CD4-positive, alpha-beta T cell (primary cell): ENCODE data around the gene GOLGA5. TPM values are rescaled to one million over a fixed set of nuclear protein-coding genes. Genes with fewer than 3 reads are reported as not detected.

Experiments used
- ATAC-seq: fragments of 200-7000 bp; cut with Tn5 transposase; one replicate; pipeline ENCODE4 v1.10.0; 2022; ENCODE audit warnings: mild to moderate bottlenecking; ENCODE audit not compliant: poor library complexity
- CTCF ChIA-PET: fragments of 350-600 bp; sonication (Branson Sonifier 250); formaldehyde crosslinking; loops from one replicate; lab custom pipeline; 2021; ENCODE audit warnings: antibody characterized with exemption, inconsistent platforms; lab: Charles Lee
- POLR2A ChIA-PET: fragments of 350-600 bp; sonication (Branson Sonifier 250); formaldehyde crosslinking; loops from one replicate; lab custom pipeline; 2021; ENCODE audit warnings: antibody characterized with exemption, inconsistent platforms; lab: Charles Lee
- DNase-seq, 14 experiments: peaks; one replicate each; pipeline ENCODE4 v3.0.0-alpha.2; 2013 to 2020; ENCODE audit warnings: mixed read lengths in 2 of 14
- H3K27ac ChIP-seq, 2 donors: one replicate each; pipeline versions ENCODE4 v1.5.1 to v1.7.0; 2013; ENCODE audit warnings: low read length in 2 of 2, low read depth in 1 of 2, mild to moderate bottlenecking in 1 of 2
- H3K27me3 ChIP-seq, 2 experiments: 1 replicate in 1 of 2; 2 replicates in 1 of 2; pipeline versions ENCODE4 v1.6.1 to v1.7.0; 2013; ENCODE audit warnings: low read length in 2 of 2, control low read depth in 1 of 2, mild to moderate bottlenecking in 1 of 2, moderate library complexity in 1 of 2; ENCODE audit not compliant: insufficient read depth in 2 of 2, control insufficient read depth in 1 of 2
- H3K36me3 ChIP-seq: one replicate; pipeline ENCODE4 v1.6.1; 2013; ENCODE audit warnings: low read length, control low read depth; ENCODE audit not compliant: insufficient read depth
- H3K4me1 ChIP-seq: one replicate; pipeline ENCODE4 v1.6.1; 2013; ENCODE audit warnings: low read length, control low read depth; ENCODE audit not compliant: insufficient read depth
- H3K4me3 ChIP-seq: one replicate; pipeline ENCODE4 v1.5.1; 2013; ENCODE audit warnings: mild to moderate bottlenecking, low read length, moderate library complexity
- H3K9me3 ChIP-seq, 2 experiments: 1 replicate in 1 of 2; 2 replicates in 1 of 2; pipeline versions ENCODE4 v1.6.1 to v1.7.0; 2013; ENCODE audit warnings: low read length in 2 of 2, mild to moderate bottlenecking in 2 of 2, control low read depth in 1 of 2, moderate library complexity in 1 of 2; ENCODE audit not compliant: control insufficient read depth in 1 of 2, insufficient read depth in 1 of 2
- H3K27ac Mint-ChIP-seq: one replicate; pipeline ENCODE4 v1.8.0; 2020; ENCODE audit warnings: mixed read lengths
- H3K27me3 Mint-ChIP-seq: one replicate; pipeline ENCODE4 v1.8.0; 2021; ENCODE audit warnings: mixed read lengths
- H3K36me3 Mint-ChIP-seq: one replicate; pipeline ENCODE4 v1.8.0; 2021; ENCODE audit warnings: low read depth, mixed read lengths
- H3K4me1 Mint-ChIP-seq: one replicate; pipeline ENCODE4 v1.8.0; 2021; ENCODE audit warnings: low read depth, mixed read lengths
- H3K4me3 Mint-ChIP-seq: one replicate; pipeline ENCODE4 v1.8.0; 2020; ENCODE audit warnings: mild to moderate bottlenecking, mixed read lengths
- H3K9me3 Mint-ChIP-seq: one replicate; pipeline ENCODE4 v1.8.0; 2020; ENCODE audit warnings: mixed read lengths
- intact Hi-C, 2 experiments: fragments of 100-400 bp; cut with DNase I in 1 of 2; cut with micrococcal nuclease in 1 of 2; formaldehyde crosslinking; loops; one replicate each; pipeline versions ENCODE4 v1.15.1 to v1.9.0; 2023 to 2025; cut with DNase I, micrococcal nuclease
- total RNA-seq, 174 experiments: library from RNA in 2 of 174; stranded (reverse) in 2 of 174; gene quantifications; one replicate each; pipeline ENCODE4 v1.2.3 and lab custom pipeline; 2021 to 2026
- TF ChIP-seq, protein P1 (sequence below): fragments of 200-600 bp; IDR thresholded peaks from one replicate; pipeline ENCODE4 v1.8.0; 2022; ENCODE audit warnings: antibody characterized with exemption, mild to moderate bottlenecking

Gene GOLGA5
- total RNA-seq, 2 experiments from 2014 or later = 5.2 to 6.8 TPM

DNA sequence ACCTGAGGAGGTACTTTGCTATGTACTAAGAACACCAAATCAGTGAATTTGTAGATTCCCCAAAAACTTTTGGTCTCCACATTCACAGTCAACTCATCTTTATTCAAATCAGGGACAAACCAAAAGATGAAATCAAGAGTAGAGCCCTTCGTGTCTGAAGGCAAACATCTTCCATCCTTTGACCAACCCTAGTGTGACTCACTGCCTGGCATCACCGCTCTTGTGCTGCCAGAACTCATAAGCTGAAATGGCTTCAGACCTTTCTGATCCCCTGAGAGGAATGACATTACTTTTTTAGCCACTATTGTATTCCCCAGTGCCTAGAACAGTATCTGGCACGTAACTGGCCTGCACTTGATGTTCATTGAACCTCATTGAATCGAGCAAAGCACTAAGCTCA lies 50.1 kb downstream of the GOLGA5 start:
- Histone ChIP-seq H3K27me3 (no peaks in the 10 kb centered on the region), H3K36me3 (peaks cover 24% of the 10 kb centered on the region), H3K27ac (no peak overlapping the region), H3K4me1 (peaks cover 21% of the 10 kb centered on the region), H3K9me3 (no peaks in the 10 kb centered on the region), H3K4me3 (no peak overlapping the region)
- intact Hi-C loops = no loop called here
- DNase-seq (peak in 1 of 14 experiments; percentile 23), ATAC-seq (no peak)
- no peaks in the 10 kb centered on the region for H3K27me3 Mint-ChIP-seq
- H3K9me3 Mint-ChIP-seq = no peaks in the 10 kb centered on the region
- H3K27ac Mint-ChIP-seq = no peak overlapping the region
- no peak overlapping the region for H3K4me3 Mint-ChIP-seq
- TF ChIP-seq, protein P1, sequence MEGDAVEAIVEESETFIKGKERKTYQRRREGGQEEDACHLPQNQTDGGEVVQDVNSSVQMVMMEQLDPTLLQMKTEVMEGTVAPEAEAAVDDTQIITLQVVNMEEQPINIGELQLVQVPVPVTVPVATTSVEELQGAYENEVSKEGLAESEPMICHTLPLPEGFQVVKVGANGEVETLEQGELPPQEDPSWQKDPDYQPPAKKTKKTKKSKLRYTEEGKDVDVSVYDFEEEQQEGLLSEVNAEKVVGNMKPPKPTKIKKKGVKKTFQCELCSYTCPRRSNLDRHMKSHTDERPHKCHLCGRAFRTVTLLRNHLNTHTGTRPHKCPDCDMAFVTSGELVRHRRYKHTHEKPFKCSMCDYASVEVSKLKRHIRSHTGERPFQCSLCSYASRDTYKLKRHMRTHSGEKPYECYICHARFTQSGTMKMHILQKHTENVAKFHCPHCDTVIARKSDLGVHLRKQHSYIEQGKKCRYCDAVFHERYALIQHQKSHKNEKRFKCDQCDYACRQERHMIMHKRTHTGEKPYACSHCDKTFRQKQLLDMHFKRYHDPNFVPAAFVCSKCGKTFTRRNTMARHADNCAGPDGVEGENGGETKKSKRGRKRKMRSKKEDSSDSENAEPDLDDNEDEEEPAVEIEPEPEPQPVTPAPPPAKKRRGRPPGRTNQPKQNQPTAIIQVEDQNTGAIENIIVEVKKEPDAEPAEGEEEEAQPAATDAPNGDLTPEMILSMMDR = no peak
- peaks cover 35% of the 10 kb centered on the region for H3K36me3 Mint-ChIP-seq
- peaks cover 24% of the 10 kb centered on the region for H3K4me1 Mint-ChIP-seq
- CTCF ChIA-PET = no interaction called here
- POLR2A ChIA-PET = no interaction called here

- DNase-seq = peak in 4 of 14 experiments; percentile 9 to 68 (median 48)
- intact Hi-C loops = no loop called here
- POLR2A ChIA-PET = no interaction called here
- H3K9me3 Mint-ChIP-seq = no peaks in the 10 kb centered on the region
- CTCF ChIA-PET = no interaction called here
- no peak for ATAC-seq
- H3K36me3 ChIP-seq = peaks cover 4% of the 10 kb centered on the region
- H3K4me1 Mint-ChIP-seq = peaks cover 24% of the 10 kb centered on the region
- H3K4me3 Mint-ChIP-seq = no peak overlapping the region
- H3K27ac Mint-ChIP-seq = no peak overlapping the region
- H3K4me3 ChIP-seq = no peak overlapping the region
- H3K9me3 ChIP-seq = no peaks in the 10 kb centered on the region
- H3K27me3 ChIP-seq = no peaks in the 10 kb centered on the region
- peaks cover 16% of the 10 kb centered on the region for H3K36me3 Mint-ChIP-seq
- H3K4me1 ChIP-seq = peaks cover 35% of the 10 kb centered on the region
- H3K27me3 Mint-ChIP-seq = no peaks in the 10 kb centered on the region
- TF ChIP-seq, protein P1 = no peak
- no peak overlapping the region for H3K27ac ChIP-seq
Observed at GRCh38 chr14:92846162-92846897, 52.2 kb downstream of the GOLGA5 start.

- TF ChIP-seq, protein P1 = no peak
- peaks cover 7% of the 10 kb centered on the region for H3K27me3 Mint-ChIP-seq
- intact Hi-C loops = no loop called here
- H3K4me3 Mint-ChIP-seq = no peak overlapping the region
- no peaks in the 10 kb centered on the region for H3K27me3 ChIP-seq
- ATAC-seq (no peak), DNase-seq (peak in 2 of 14 experiments; percentile 15 to 26)
- H3K4me1 Mint-ChIP-seq = peaks cover 24% of the 10 kb centered on the region
- CTCF ChIA-PET = no interaction called here
- no peaks in the 10 kb centered on the region for H3K9me3 Mint-ChIP-seq
- peaks cover 0 to under 1% of the 10 kb centered on the region in 2 experiments for H3K9me3 ChIP-seq
- peaks cover 3% of the 10 kb centered on the region for H3K36me3 ChIP-seq
- no peak overlapping the region for H3K4me3 ChIP-seq
- no peak overlapping the region for H3K27ac Mint-ChIP-seq
- peaks cover 36% of the 10 kb centered on the region for H3K4me1 ChIP-seq
- POLR2A ChIA-PET = no interaction called here
- peaks cover 11% of the 10 kb centered on the region for H3K36me3 Mint-ChIP-seq
- H3K27ac ChIP-seq = peak overlapping the region in 1 of 2 donors; percentile 14
Observed at GRCh38 chr14:92847278-92847677, 53.2 kb downstream of the GOLGA5 start.
